Brain microvascular endothelial cell (primary cell): ENCODE data around the gene CNNM4.
"Not testable (repeated sequence)": the region's sequence is repeated elsewhere in the genome, so short reads cannot be mapped to it uniquely, and the experiment has no call there.

Experiments
- DNase-seq: peaks from one replicate; pipeline ENCODE4 v3.0.0-alpha.2; 2020
- H3K27ac ChIP-seq: fragments of 250-450 bp; sonication (Bioruptor Pico); 2 replicates; pipeline ENCODE4 v1.5.1; 2020; ENCODE audit warnings: mild to moderate bottlenecking, moderate library complexity
- H3K27me3 ChIP-seq: fragments of 250-450 bp; sonication (Bioruptor Pico); replicated peaks from 2 replicates; pipeline ENCODE4 v1.5.1; 2020; ENCODE audit warnings: mild to moderate bottlenecking
- H3K36me3 ChIP-seq: fragments of 250-450 bp; sonication (Bioruptor Pico); replicated peaks from 2 replicates; pipeline ENCODE4 v1.5.1; 2020; ENCODE audit warnings: mild to moderate bottlenecking
- H3K4me3 ChIP-seq: 2 replicates; pipeline ENCODE4 v1.5.1; 2011; ENCODE audit warnings: low read depth, mild to moderate bottlenecking, control low read depth, low read length, moderate library complexity
- CTCF ChIP-seq: IDR thresholded peaks from 2 replicates; pipeline ENCODE4 v1.5.1; 2011; ENCODE audit warnings: low read depth, mild to moderate bottlenecking, moderate library complexity, low read length, control low read depth, inconsistent platforms; ENCODE audit errors: missing control alignments
- in situ Hi-C: cut with HindIII; loops from 2 replicates; pipeline ENCODE4 v1.10.0; 2017; ENCODE audit warnings: low sequenced_read_pairs, low pct_ligation_motif_present

CNNM4 gene

GRCh38 chr2:96800061-96801004, 39.6 kb downstream of the CNNM4 start:
- Histone ChIP-seq H3K27me3 (no peaks in the 10 kb centered on the region), H3K4me3 (no peak overlapping the region), H3K27ac (no peak overlapping the region), H3K36me3 (no peaks in the 10 kb centered on the region)
- in situ Hi-C loops, result no loop called here
- DNase-seq, result no peak
- TF ChIP-seq CTCF, result no peak

- in situ Hi-C loops, result no loop called here
- DNase-seq, result peak; percentile 47
- no peaks in the 10 kb centered on the region for H3K36me3 ChIP-seq
- TF ChIP-seq CTCF, result peak; percentile 93
- H3K4me3 ChIP-seq, result no peak overlapping the region
- no peaks in the 10 kb centered on the region for H3K27me3 ChIP-seq
- H3K27ac ChIP-seq, result no peak overlapping the region
Observed at GRCh38 chr2:96801005-96801785, 40.5 kb downstream of the CNNM4 start.

DNA sequence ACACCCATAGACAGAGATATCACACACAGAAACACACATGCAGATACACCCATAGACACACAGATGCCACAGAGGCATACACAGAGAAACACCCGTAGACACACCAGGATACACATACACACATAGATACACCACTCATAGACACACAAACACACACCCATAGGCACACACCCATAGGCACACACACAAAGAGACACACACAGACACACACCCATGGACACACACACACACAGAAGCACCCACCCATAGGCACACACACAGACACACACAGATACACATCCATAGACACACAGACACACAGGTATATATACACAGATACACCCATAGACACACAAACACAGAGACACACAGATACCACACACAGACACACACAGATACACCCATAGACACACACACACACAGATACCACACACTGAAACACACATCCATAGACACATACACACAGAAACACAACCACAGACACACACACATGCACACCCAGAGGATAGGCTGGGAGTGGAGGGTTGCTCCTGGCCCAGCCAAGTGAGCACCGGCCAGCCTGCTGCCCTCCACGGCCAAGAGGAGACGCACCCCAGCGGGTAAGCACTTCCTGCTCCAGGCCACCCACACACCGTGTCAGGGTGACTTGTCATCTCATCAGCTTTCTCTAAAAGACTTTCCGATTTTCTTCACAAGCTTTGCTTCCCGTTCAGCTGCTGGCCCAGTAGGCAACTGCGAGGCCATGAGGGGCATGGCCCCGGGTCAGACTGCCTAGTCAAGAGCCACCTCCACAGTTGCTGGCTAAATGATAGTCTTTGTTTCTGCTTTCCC, 41.3 kb downstream of the CNNM4 start:
- no peaks in the 10 kb centered on the region for H3K27me3 ChIP-seq
- no peak overlapping the region for H3K4me3 ChIP-seq
- no peak for TF ChIP-seq CTCF
- no peak for DNase-seq
- in situ Hi-C loops, result no loop called here
- no peak overlapping the region for H3K27ac ChIP-seq
- no peaks in the 10 kb centered on the region for H3K36me3 ChIP-seq

GRCh38 chr2:96802721-96803120, 42.0 kb downstream of the CNNM4 start:
- Histone ChIP-seq H3K27me3 (no peaks in the 10 kb centered on the region), H3K27ac (no peak overlapping the region), H3K4me3 (no peak overlapping the region), H3K36me3 (no peaks in the 10 kb centered on the region)
- no peak for TF ChIP-seq CTCF
- DNase-seq, result no peak
- in situ Hi-C loops, result no loop called here

GRCh38 chr2:96804986-96805385, 44.3 kb downstream of the CNNM4 start:
- no peak overlapping the region for H3K27ac ChIP-seq
- in situ Hi-C loops, result no loop called here
- TF ChIP-seq CTCF, result no peak
- no peaks in the 10 kb centered on the region for H3K36me3 ChIP-seq
- DNase-seq, result no peak
- H3K27me3 ChIP-seq, result no peaks in the 10 kb centered on the region
- H3K4me3 ChIP-seq, result no peak overlapping the region

DNA sequence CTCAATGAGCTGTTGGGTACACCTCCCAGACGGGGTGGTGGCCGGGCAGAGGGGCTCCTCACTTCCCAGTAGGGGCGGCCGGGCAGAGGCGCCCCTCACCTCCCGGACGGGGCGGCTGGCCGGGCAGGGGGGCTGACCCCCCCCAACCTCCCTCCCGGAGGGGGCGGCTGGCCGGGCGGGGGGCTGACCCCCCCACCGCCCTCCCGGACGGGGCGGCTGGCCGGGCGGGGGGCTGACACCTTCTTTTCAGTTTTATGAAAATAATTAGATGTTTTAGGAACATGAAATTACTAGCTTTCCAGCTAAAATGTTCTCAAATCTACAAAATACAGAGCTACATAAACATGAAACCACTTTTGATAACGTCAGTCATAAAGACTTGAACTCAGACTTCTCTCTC, 45.2 kb downstream of the CNNM4 start:
- DNase-seq, H3K27ac ChIP-seq, H3K27me3 ChIP-seq, H3K4me3 ChIP-seq, H3K36me3 ChIP-seq, in situ Hi-C loops: not testable (repeated sequence)
